Fibroblast of the aortic adventitia (primary cell): Measurements from ENCODE around the gene MRPL40. TPM values are rescaled to one million over a fixed set of nuclear protein-coding genes. Genes with fewer than 3 reads are reported as not detected.

Experiments
- DNase-seq: peaks from one replicate; pipeline ENCODE4 v3.0.0-alpha.2; 2010; ENCODE audit warnings: low read depth
- H3K4me3 ChIP-seq: 2 replicates; pipeline ENCODE4 v1.5.1; 2011; ENCODE audit warnings: low read depth, mild to moderate bottlenecking, control low read depth, low read length, moderate library complexity
- CTCF ChIP-seq: IDR thresholded peaks from 2 replicates; pipeline ENCODE4 v1.5.1; 2011; ENCODE audit warnings: mild to moderate bottlenecking, low read length, control low read depth, inconsistent platforms; ENCODE audit not compliant: insufficient read depth
- total RNA-seq: library from RNA; depleted of rRNA; stranded (reverse); fragments of >200 nt; gene quantifications from 2 replicates; pipeline ENCODE4 v1.2.3, GENCODE V29; 2012; ENCODE audit warnings: low replicate concordance

The MRPL40 gene
- total RNA-seq, 1 donor = 41.8 TPM

GRCh38 chr22:19453718-19454117 lies 21.4 kb downstream of the MRPL40 start:
- no peak overlapping the region for H3K4me3 ChIP-seq
- DNase-seq = no peak
- no peak for TF ChIP-seq CTCF

- H3K4me3 ChIP-seq = no peak overlapping the region
- no peak for TF ChIP-seq CTCF
- DNase-seq = no peak
Measured at GRCh38 chr22:19454156-19454555, 21.8 kb downstream of the MRPL40 start.

- H3K4me3 ChIP-seq = no peak overlapping the region
- no peak for TF ChIP-seq CTCF
- no peak for DNase-seq
Measured at GRCh38 chr22:19455033-19455432, 22.7 kb downstream of the MRPL40 start.

DNA sequence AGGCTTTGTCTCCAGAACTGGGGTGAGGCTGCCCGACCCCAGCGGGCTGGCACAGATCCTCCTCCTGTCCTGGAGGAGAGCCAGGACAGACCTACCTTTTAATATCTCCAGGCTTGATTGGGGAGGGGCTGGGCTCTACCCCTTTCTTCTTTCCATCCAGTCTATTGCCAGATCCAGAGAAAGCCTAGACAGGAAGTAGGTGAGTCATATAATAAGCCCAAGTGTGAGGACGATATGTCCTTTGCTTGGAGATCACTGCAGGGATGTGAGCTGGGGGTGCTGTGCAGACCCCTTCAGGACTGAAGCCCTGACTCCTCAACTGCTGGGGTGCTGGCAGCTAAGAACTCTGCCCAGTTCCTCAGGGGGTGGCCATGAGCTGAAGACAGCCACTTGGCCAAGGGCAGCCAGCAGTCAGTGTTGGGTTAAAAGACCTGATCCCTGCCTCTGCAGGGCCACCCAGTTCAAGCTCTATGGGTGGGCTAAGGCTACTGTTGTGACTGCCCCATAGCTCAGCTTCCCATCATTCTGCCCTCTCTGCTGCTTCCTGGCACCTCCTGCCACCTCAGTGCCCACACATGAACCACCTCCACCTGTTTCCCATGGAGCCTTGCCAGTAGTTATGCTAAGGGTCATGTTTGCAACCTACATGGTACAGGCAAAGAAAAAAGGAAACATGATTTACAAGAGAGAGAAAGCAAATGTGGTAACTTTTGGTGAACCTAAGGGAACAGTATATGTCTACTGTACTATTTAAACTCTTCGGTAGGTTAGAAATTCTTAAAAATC lies 23.4 kb downstream of the MRPL40 start:
- no peak for DNase-seq
- H3K4me3 ChIP-seq = no peak overlapping the region
- TF ChIP-seq CTCF = no peak

DNA sequence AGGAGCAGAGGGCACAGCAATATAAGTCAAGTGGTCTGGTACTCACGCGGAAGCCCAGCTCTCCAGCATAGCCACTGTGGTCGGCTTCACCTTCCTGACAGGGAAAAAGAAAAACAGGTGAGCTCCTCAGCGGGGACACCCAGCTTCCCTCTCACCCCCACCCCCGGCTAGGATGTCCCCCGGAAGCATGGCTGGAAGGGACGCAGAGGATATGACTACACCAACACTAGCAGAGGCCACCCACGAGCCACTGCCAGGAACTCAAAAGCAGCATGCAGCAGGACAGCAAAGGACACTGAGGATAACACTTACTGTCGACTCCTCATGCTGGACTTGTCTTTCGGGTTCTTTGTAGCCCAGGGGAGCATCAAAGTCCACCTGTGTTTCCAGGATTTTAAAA lies 24.2 kb downstream of the MRPL40 start:
- no peak for TF ChIP-seq CTCF
- H3K4me3 ChIP-seq = no peak overlapping the region
- DNase-seq = no peak

- no peak overlapping the region for H3K4me3 ChIP-seq
- no peak for DNase-seq
- TF ChIP-seq CTCF = no peak
Measured at GRCh38 chr22:19457828-19458428, 25.6 kb downstream of the MRPL40 start.
